ENCODE data around the gene SLC35A4. TPM values are rescaled to one million over a fixed set of nuclear protein-coding genes. Genes with fewer than 3 reads are reported as not detected.
"Not testable (repeated sequence)": the region's sequence is repeated elsewhere in the genome, so short reads cannot be mapped to it uniquely, and the experiment has no call there.

Gene SLC35A4
- total RNA-seq, 4 donors from 2014 or later = 71.7 to 152 (median 114) TPM

- DNase-seq (no peak), ATAC-seq (no peak)
- Histone ChIP-seq H3K36me3 (no peaks in the 10 kb centered on the region), H3K27ac (no peak overlapping the region), H3K4me1 (peaks cover 20 to 24% of the 10 kb centered on the region in 2 donors), H3K4me3 (no peak overlapping the region), H3K27me3 (no peaks in the 10 kb centered on the region), H3K9me3 (no peaks in the 10 kb centered on the region)
- in situ Hi-C loops (cut with MboI; ENCODE audit: low sequenced_read_pairs in 4 of 4) = no loop called here
- TF ChIP-seq POLR2A (IDR thresholded peaks at IDR 0.05) = no peak
- no peak for TF ChIP-seq CTCF (IDR thresholded peaks at IDR 0.05 in 4 of 5, conservative IDR thresholded peaks at IDR 0.05 in 1 of 5)
- intact Hi-C loops (cut with DNase I; ENCODE audit: low total_unique reads) = no loop called here
Observed at GRCh38 chr5:140590861-140591260, 26.2 kb downstream of the SLC35A4 start.

- Histone ChIP-seq H3K36me3 (no peaks in the 10 kb centered on the region), H3K9me3 (no peaks in the 10 kb centered on the region), H3K27me3 (no peaks in the 10 kb centered on the region), H3K4me3 (no peak overlapping the region), H3K27ac (no peak overlapping the region), H3K4me1 (peaks cover 30% of the 10 kb centered on the region in 2 donors)
- DNase-seq (no peak), ATAC-seq (no peak)
- in situ Hi-C loops (cut with MboI; ENCODE audit: low sequenced_read_pairs in 4 of 4) (no loop called here), intact Hi-C loops (cut with DNase I; ENCODE audit: low total_unique reads) (no loop called here)
- no peak for TF ChIP-seq POLR2A (IDR thresholded peaks at IDR 0.05)
- TF ChIP-seq CTCF (IDR thresholded peaks at IDR 0.05 in 4 of 5, conservative IDR thresholded peaks at IDR 0.05 in 1 of 5) = no peak
Observed at GRCh38 chr5:140591747-140592372, 27.2 kb downstream of the SLC35A4 start.

GRCh38 chr5:140593070-140593469 lies 28.4 kb downstream of the SLC35A4 start:
- ATAC-seq; DNase-seq; H3K27me3 ChIP-seq; H3K4me3 ChIP-seq; H3K36me3 ChIP-seq; intact Hi-C loops (cut with DNase I; ENCODE audit: low total_unique reads); in situ Hi-C loops (cut with MboI; ENCODE audit: low sequenced_read_pairs in 4 of 4); H3K9me3 ChIP-seq; H3K27ac ChIP-seq: not testable (repeated sequence)
- H3K4me1 ChIP-seq = peaks cover 29 to 32% of the 10 kb centered on the region in 2 donors

GRCh38 chr5:140594169-140594568 lies 29.5 kb downstream of the SLC35A4 start:
- Histone ChIP-seq H3K27me3 (no peaks in the 10 kb centered on the region), H3K36me3 (no peaks in the 10 kb centered on the region), H3K9me3 (no peaks in the 10 kb centered on the region), H3K4me3 (no peak overlapping the region), H3K27ac (no peak overlapping the region), H3K4me1 (peaks cover 18 to 24% of the 10 kb centered on the region in 2 donors)
- ATAC-seq (no peak), DNase-seq (no peak)
- in situ Hi-C loops (cut with MboI; ENCODE audit: low sequenced_read_pairs in 4 of 4) = no loop called here
- intact Hi-C loops (cut with DNase I; ENCODE audit: low total_unique reads) = no loop called here
- TF ChIP-seq CTCF (IDR thresholded peaks at IDR 0.05 in 4 of 5, conservative IDR thresholded peaks at IDR 0.05 in 1 of 5) (no peak), POLR2A (IDR thresholded peaks at IDR 0.05) (no peak)

GRCh38 chr5:140595538-140596300 lies 31.1 kb downstream of the SLC35A4 start:
- Histone ChIP-seq H3K27ac (peak overlapping the region; percentile 28 to 86 (median 68)), H3K9me3 (no peaks in the 10 kb centered on the region), H3K4me1 (peaks cover 17 to 24% of the 10 kb centered on the region in 2 donors), H3K27me3 (no peaks in the 10 kb centered on the region), H3K36me3 (no peaks in the 10 kb centered on the region), H3K4me3 (peak overlapping the region in 1 of 4 donors; percentile 17)
- DNase-seq (peak; percentile 35 to 71), ATAC-seq (peak; percentile 80 to 94)
- TF ChIP-seq POLR2A (IDR thresholded peaks at IDR 0.05) (no peak), CTCF (IDR thresholded peaks at IDR 0.05 in 4 of 5, conservative IDR thresholded peaks at IDR 0.05 in 1 of 5) (no peak)
- intact Hi-C loops (cut with DNase I; ENCODE audit: low total_unique reads) = no loop called here
- in situ Hi-C loops (cut with MboI; ENCODE audit: low sequenced_read_pairs in 4 of 4) = no loop called here

All from gastrocnemius medialis (tissue), 4 donors.